ENCODE results near the gene MCRIP2.

The MCRIP2 gene

DNA sequence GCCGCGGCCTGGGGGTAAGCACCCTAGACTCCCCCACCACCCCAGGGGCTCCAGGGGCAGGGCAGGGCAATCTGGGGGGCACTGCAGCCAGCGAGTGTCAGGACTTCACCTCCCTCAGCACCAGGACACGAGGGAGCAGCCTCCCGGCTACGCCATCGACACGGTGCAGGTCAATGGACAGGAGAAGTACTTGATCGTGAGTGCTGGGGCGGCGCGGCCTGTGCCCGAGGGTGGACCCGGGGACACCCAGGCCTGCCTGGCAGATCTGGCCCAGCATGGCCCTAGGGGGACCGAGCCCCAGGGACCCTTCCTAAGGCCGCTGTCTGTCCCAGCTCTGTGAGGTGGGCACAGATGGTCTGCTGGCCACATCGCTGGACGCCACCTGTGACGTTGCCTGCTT lies 30.7 kb downstream of the MCRIP2 start:
- DNase-seq, result no peak

DNA sequence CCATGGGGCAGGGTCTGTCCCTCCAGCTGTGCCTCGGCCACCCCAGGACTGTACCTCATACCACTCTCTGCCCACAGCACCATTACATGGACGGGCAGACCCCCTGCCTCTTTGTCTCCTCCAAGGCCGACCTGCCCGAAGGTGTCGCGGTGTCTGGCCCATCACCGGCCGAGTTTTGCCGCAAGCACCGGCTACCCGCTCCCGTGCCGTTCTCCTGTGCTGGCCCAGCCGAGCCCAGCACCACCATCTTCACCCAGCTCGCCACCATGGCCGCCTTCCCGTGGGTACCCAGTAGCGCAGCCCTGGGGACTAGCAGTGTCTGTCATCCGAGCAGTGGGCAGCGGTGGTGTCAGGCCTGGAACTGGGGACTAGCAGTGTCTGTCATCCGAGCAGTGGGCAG lies 31.2 kb downstream of the MCRIP2 start:
- DNase-seq, result no peak

DNA sequence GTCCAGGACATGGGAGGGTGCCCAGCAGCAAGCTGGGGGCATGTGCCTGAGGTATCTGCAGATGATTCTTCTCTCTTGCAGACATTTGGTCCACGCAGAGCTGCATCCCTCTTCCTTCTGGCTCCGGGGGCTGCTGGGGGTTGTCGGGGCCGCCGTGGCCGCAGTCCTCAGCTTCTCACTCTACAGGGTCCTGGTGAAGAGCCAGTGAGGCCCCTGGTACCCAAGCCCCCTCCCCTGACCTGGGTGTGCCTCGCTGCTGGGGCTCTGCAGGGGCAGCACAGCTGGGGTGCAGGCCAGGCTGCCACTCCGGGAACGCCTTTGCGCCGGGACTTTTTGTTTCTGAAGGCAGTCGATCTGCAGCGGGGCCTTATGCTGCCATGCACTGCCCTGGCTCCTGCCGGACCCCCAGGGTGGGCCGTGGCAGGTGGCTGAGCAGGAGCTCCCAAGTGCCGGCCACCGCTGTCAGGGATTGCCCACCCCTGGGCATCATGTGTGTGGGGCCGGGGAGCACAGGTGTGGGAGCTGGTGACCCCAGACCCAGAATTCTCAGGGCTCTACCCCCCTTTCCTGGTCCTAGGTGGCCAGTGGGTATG lies 31.9 kb downstream of the MCRIP2 start:
- no peak for DNase-seq

DNA sequence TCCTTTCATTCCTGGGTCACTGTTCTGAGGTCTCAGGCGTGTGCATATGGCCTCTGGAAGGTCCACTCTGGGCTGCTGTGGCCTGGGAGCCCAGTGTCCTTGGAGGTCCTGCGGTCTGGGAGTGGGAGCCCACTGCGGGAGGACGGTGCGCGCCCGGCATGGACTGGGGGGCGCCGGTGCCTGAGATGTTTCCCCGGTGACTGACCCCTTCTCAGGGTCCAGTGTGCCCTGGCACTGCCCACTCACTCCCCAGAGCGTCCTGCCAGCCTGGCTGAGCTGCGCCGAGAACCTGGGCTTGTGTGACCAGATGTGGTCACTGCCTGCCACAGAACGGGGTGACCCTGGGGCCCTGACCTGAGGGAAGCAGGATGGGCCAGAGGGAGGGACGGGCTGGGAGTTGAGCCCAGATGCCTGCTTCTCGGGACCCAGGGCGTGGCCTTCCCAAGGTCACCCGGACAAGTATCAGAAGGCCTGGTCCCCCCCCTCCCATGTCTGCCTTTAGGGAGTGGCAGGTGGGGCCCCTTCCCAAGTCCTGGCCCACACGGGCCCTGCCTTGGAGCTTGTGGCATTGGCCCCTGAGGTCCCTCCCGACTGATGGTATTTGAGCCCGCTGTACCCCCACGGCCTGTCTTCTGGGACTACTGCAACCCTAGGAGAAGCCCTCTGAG lies 32.7 kb downstream of the MCRIP2 start:
- no peak for DNase-seq

DNA sequence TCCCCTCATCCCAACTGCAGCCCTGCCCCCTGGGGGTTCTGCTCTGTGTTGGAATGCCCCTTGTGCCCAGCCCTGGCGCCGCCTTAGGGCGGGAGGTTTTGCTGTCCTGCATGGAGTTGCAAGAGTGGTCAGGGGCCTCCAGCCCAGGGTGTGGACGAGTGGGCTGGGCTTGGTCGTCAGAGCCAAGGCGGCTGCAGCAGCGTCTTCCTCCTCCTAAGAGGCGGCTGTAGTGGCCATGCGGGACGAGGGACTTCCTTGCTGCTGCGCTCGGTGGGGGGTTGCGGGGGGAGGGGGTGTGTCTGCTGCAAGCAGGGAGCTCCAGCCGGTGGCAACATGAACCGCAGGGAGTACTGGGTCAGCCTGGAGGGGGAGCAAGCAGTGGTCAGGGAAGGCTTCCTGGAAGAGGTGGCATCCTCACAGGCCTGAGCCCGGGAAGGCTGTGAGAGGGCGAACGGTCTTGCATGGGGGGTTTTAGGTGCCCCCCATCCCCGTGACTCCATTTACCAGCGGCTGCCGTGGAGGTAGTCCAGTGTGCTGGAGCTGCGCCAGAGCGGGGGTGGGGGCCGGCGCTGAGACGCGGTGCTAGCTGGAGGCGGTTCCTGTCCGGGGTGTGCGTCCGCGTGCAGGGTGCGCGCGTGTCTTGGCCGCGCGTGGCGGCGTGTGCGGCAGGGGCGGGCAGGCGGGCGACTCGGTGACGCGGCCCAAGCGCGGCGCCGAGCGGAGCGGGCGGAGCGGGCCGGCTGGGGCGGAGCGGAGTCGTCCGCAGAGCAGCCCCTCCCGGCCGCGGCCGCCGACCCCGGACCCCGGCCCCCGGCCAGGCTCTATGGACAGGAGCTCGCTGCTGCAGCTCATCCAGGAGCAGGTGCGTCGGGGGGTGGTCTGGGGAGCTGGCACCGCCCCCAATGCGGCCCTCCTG lies 33.6 kb downstream of the MCRIP2 start, which contains the start of gene RHBDL1:
RHBDL1 (plus strand) TSS at position 704 of the 916 bp plus-strand sequence; CDS start at position 824, 120 bp downstream.
- DNase-seq, result no peak

DNA sequence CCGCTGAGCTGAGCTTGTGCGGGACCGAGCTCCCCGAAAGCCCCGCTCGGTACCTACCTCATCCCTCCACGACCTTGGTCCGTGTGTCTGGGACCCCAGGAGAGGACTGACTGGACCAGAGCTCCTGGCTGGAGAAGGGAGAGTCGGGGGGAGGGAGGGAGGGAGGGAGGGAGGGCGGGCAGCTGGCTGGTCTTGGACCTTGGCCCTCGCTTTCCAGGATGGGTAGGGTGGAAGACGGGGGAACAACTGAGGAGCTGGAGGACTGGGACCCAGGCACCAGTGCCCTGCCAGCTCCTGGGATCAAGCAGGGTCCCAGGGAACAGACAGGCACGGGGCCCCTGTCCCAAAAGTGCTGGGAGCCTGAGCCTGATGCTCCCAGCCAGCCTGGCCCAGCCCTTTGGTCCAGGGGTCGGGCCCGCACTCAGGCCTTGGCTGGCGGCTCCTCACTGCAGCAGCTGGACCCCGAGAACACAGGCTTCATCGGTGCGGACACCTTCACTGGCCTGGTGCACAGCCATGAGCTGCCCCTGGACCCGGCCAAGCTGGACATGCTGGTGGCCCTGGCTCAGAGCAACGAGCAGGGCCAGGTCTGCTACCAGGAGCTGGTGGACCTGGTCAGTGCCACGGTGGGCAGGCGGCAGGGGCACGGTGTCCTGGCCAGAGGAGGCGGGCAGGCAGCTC lies 34.4 kb downstream of the MCRIP2 start:
- DNase-seq, result no peak

DNA sequence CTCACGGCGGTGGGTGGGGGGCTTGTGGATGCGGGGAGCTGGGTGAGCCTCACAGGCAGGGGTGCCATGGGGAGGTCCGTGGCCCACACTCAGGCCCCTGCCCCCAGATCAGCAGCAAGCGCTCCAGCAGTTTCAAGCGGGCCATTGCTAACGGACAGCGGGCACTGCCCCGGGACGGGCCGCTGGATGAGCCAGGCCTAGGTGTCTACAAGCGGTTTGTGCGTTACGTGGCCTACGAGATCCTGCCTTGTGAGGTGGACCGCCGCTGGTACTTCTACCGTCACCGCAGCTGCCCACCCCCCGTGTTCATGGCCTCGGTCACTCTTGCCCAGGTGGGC lies 34.9 kb downstream of the MCRIP2 start:
- DNase-seq, result no peak

DNA sequence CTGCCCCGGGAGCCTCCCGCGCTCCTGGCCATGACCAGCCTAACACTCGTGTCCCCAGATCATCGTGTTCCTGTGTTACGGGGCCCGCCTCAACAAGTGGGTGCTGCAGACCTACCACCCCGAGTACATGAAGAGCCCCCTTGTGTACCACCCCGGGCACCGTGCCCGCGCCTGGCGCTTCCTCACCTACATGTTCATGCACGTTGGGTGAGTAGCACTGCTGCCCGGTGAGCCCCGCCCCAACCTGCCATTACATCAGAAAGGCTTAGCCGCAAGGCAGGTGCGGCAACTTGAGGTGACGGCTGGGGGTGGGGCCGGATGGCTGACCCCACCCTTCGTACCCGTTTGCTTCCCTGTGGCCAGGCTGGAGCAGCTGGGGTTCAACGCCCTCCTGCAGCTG lies 35.3 kb downstream of the MCRIP2 start:
- peak; percentile 77 for DNase-seq

DNA sequence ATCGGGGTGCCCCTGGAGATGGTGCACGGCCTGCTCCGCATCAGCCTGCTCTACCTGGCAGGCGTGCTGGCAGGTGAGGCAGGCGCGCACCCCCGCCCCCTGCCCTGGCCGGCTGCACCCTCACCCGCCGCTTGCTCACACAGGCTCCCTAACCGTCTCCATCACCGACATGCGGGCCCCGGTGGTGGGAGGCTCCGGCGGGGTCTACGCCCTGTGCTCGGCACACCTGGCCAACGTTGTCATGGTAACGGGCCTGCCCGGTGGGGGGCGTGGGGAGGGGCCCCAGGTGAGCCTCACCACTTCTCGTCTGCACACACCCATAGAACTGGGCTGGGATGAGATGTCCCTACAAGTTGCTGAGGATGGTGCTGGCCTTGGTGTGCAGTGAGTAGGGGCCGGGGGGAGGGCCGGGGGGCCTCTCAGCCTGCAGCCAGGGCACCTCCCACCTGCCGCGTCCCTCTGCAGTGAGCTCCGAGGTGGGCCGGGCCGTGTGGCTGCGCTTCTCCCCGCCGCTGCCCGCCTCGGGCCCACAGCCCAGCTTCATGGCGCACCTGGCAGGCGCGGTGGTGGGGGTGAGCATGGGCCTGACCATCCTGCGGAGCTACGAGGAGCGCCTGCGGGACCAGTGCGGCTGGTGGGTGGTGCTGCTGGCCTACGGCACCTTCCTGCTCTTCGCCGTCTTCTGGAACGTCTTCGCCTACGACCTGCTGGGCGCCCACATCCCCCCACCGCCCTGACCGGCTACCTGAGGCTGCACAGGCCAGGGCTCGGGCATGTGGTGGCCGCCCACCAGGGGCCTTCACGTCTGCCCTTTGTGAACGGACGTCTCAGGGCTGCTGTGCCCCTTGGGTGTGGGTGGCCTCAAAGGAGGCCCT lies 35.9 kb downstream of the MCRIP2 start:
- peak; percentile 36 for DNase-seq

DNA sequence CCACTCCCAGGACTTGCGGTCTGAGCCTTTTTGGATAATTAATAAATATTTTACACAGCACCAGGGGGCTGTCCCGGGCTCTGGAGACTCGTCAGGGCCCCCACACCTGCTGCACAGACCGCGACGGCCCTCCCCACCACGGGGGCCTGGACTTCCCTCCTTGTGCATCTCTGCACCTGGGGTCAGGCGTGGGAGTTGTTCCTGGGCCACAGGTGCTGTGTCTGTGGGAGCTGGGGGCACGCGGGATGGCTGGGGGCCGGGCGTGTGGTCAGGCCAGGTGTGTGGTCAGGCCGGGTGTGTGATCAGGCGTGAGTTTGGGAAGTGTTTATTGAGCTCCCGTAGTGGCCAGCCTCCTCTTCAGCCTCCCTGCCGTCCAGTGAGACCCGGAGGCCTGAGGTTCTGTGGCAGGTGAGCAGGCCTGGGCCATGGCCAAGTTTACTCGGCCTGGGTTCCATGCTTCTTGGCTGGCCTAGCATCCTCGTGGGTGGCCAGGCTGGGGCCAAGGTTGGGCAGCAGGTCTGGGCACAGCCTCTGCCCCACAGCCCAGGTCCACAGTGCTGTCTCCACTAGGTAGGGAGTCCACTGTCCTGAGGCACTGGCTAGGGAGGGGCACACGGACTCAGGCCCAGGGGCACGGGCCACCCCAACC lies 36.7 kb downstream of the MCRIP2 start:
- no peak for DNase-seq

DNA sequence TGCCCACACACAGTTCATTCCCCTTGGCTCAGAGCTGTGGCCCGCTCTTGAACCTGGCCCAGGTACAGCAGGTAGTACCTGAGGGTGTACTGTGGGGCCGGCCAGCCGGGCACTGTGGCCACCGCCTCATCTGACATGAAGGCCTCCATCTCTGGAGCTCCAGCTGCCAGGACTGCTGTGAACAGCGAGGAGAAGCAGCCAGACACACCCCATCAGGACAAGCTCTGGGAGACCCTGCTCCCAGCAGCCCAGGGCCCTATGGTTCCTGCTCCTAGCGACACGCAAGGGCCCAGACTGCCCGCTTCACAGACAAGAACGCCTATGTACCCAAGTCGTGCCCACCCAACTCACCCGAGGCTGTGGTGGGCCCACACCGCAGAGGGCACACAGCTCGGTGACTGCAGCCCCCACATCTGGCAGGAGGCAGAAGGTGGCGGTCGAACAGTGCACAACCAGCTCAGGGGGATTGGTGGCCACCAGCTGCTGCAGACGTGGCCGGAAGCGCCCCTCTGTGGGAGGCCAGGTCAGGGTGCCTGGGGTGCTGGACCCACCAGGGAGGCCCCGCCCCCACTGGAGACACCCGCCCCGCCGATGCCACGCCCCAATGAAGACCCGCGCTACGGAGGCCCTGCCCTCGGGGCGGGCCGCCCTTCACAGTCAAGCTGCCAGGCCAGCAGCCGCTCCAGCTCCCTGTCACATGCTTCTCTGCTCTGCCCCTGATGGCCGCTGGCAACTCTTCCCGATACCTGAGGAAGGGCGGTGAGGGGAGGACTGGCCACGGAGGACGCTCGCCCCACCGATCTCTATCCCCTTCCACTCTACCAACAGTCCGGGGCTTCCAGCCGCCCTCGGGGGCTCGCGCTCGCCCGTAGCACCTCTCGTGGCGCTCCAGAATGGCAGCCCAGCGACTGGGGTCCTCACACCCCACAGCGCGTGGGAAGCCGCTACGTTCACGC lies 37.5 kb downstream of the MCRIP2 start:
- DNase-seq, result no peak

DNA sequence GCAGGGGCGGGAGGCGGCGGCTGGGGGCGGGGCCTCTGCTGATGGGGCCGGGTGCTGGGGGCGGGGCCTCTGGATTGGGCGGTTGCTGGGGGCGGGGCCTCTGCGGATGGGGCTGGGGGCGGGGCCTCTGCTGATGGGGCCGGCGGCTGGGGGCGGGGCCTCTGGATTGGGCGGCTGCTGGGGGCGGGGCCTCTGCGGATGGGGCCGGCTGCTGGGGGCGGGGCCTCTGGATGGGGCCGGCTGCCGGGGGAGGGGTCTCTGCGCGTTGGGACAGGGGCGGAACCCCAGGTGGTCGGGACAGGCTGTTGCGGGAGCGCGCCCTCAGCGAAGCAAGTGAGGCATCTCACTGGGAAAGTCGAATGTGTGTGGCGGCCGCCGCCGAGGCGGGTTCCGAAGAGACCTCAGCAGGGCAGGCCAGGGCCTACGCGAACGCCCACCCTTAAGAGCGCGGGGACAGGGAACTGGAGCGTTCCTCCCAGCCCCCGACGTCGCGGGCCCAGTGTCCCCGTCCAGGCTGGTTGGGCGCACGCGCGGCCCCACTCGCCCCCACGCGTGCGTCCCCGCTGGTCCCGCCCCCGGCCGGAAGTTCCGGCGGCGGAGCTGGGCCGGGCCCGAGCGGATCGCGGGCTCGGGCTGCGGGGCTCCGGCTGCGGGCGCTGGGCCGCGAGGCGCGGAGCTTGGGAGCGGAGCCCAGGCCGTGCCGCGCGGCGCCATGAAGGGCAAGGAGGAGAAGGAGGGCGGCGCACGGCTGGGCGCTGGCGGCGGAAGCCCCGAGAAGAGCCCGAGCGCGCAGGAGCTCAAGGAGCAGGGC lies 38.4 kb downstream of the MCRIP2 start, which contains the start of gene STUB1:
STUB1 (plus strand) TSS at position 597 of the 811 bp plus-strand sequence; CDS start at position 713, 116 bp downstream.
- DNase-seq, result no peak

DNA sequence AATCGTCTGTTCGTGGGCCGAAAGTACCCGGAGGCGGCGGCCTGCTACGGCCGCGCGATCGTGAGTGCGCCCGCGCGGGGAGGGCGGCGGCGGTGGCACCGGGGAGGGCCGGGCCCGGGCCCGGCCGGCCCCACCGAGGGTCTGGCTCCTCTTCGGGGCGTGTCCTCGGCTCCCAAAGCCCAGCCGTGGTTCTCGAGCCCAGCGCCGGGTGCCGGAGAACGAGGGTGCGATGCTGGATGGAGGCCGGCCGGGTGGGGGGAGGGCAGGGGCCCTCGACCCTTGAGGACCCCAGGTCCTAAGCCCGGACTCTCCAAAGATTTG lies 39.0 kb downstream of the MCRIP2 start:
- DNase-seq, result no peak

DNA sequence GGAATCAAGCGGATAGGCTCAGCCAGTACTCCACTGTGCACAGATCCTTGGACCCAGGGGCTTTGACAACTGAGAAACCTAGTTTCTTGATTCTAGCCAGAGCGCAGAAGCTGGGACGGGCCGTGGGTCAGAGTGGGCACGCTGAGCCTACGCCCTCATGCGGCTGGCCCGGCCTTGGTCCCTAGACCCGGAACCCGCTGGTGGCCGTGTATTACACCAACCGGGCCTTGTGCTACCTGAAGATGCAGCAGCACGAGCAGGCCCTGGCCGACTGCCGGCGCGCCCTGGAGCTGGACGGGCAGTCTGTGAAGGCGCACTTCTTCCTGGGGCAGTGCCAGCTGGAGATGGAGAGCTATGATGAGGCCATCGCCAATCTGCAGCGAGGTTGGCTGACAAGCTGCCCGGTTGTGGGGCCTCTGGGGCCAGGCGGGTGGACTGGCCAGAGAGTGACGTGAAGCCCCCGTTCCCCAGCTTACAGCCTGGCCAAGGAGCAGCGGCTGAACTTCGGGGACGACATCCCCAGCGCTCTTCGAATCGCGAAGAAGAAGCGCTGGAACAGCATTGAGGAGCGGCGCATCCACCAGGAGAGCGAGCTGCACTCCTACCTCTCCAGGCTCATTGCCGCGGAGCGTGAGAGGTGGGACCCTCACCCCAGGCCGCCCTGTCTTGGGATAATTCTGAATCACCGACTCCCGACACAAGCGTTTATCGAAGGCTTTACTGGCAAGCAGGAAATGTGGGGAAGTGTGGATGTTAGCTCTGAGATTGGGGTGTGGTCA lies 39.5 kb downstream of the MCRIP2 start:
- DNase-seq, result no peak

DNA sequence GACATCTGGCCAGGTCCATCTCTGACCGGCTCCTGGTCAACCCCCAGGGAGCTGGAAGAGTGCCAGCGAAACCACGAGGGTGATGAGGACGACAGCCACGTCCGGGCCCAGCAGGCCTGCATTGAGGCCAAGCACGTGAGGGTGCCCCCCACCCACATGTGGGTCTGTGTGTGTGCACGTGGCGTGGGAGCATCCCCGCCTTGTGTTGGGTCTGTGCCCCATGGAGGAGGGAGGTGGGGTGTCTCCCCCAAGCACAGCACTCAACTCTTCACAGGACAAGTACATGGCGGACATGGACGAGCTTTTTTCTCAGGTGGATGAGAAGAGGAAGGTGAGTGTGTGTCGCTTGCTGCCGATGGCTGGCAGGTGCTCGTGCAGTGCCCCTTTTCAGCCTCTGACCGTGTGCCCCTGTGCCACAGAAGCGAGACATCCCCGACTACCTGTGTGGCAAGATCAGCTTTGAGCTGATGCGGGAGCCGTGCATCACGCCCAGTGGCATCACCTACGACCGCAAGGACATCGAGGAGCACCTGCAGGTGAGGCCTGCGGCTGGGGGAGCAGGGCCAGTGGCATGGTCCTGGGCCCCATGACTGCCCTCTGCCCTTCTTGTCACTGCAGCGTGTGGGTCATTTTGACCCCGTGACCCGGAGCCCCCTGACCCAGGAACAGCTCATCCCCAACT lies 40.3 kb downstream of the MCRIP2 start:
- no peak for DNase-seq

DNA sequence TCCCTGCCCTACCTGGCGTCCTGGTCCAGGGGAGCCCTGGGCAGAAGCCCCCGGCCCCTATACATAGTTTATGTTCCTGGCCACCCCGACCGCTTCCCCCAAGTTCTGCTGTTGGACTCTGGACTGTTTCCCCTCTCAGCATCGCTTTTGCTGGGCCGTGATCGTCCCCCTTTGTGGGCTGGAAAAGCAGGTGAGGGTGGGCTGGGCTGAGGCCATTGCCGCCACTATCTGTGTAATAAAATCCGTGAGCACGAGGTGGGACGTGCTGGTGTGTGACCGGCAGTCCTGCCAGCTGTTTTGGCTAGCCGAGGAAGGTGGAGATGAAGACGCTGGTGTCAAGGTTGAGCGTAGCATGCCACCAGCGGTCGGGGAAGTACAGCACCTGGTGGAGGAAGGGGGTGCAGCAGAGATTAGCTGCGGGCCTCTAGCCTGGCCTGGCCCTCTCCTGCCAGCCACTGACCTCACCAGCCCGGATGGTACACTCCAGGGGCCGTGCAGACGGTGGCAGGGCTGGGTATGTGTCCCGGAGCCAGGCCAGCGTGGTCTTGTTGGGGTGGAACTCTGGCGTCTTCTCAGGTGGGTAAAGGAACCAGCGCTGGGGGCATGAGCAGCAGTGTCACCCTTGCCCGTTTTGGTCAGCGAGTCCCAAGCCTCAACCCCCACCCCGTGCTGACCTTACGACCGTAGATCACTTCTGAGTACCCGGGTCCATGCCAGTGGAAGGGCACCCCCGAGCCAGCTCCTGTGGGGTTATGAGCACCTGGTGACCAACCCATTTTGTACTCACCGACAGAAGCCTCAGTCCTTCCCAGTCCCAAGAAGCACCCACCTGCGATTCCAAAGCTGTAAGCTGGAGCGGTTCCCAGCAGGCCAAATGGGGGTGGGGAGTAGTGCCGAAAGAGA lies 41.1 kb downstream of the MCRIP2 start:
- no peak for DNase-seq

Data from NCI-H510A treated with DMSO at 0.1 percent for 48 hours (cell line).